ENCODE data around the gene P2RY6. TPM values are rescaled to one million over a fixed set of nuclear protein-coding genes. Genes with fewer than 3 reads are reported as not detected.

Gene P2RY6
- total and polyA plus RNA-seq, 10 of the 15 experiments (the other 5 are each of a cell fraction or from before 2014, with no cell fraction given): 0.05 to 0.90 (median 0.22) TPM; not detected in 4

GRCh38 chr11:73265278-73265810 is 6.8 kb upstream of the P2RY6 start:
- BruUV-seq (replicated peaks): no TSS peak
- 29% methylated on average over 3 of the region's 4 CpGs for WGBS (ENCODE audit: insufficient coverage, insufficient replicate concordance, low lambda C conversion rate, missing lambda C conversion rate)
- ChIA-PET RAD21 (ENCODE audit: unreplicated experiment) (no interaction called here), POLR2A (no interaction called here), SMC1A (ENCODE audit: uncharacterized antibody, unreplicated experiment) (no interaction called here), CTCF (interaction anchor here (0.9 to 1.9 kb wide), 3 partner anchors 21 to 71 kb away, joined by 3 to 7 read pairs (median 4); no protein-coding TSS in a partner anchor)
- Histone ChIP-seq H3K9me3 (replicated peaks; ENCODE audit: control insufficient read depth, insufficient read depth, low read length) (no peaks in the 10 kb centered on the region), H3K4me2 (ENCODE audit: control insufficient read depth, insufficient read depth) (no peak overlapping the region), H4K20me1 (ENCODE audit: control insufficient read depth, insufficient read depth) (no peaks in the 10 kb centered on the region), H3K9ac (ENCODE audit: control insufficient read depth, insufficient read depth, low read length) (no peak overlapping the region), H3K4me3 (no peak overlapping the region), H3K4me1 (ENCODE audit: control insufficient read depth, insufficient read depth, low read length) (peaks cover 11% of the 10 kb centered on the region), H3K27me3 (replicated peaks in 1 of 2; ENCODE audit: control insufficient read depth in 2 of 2, insufficient read depth in 2 of 2, low read length in 1 of 2) (peaks cover 0 to 2% of the 10 kb centered on the region in 2 experiments; a peak in 2 of 4 replicates), H3K79me2 (ENCODE audit: control insufficient read depth, insufficient read depth, low read length) (no peaks in the 10 kb centered on the region), H2AFZ (ENCODE audit: control insufficient read depth, low read depth, low read length) (no peak overlapping the region), H3K27ac (ENCODE audit: control insufficient read depth, insufficient read depth) (no peak overlapping the region), H3K36me3 (ENCODE audit: control insufficient read depth in 2 of 2, insufficient read depth in 2 of 2, low read length in 1 of 2) (no peaks in the 10 kb centered on the region)
- TF ChIP-seq EGR1 (IDR thresholded peaks at IDR 0.05; ENCODE audit: borderline replicate concordance in 1 of 2, low read depth in 2 of 2, low read length in 2 of 2) (no peak), HCFC1 (IDR thresholded peaks at IDR 0.05; ENCODE audit: low read length) (no peak), E2F4 (IDR thresholded peaks at IDR 0.05; ENCODE audit: low read depth, low read length) (no peak), YBX1 (IDR thresholded peaks at IDR 0.05) (no peak), SREBF1 (IDR thresholded peaks at IDR 0.05; ENCODE audit: low read length) (no peak), SMAD1 (IDR thresholded peaks at IDR 0.05; ENCODE audit: low read depth, partially characterized antibody) (no peak), SMAD5 (IDR thresholded peaks at IDR 0.05; ENCODE audit: low read depth) (no peak), NFXL1 (IDR thresholded peaks at IDR 0.05; ENCODE audit: borderline replicate concordance) (no peak), FOS (IDR thresholded peaks at IDR 0.05; ENCODE audit: borderline replicate concordance, extremely low read depth, insufficient read length) (no peak), ZBTB11 (CRISPR knock-in tag; IDR thresholded peaks at IDR 0.05) (no peak), STAT1 (conservative IDR thresholded peaks at IDR 0.05) (no peak), SP1 (IDR thresholded peaks at IDR 0.05; ENCODE audit: low read depth, low read length) (no peak), TARDBP (IDR thresholded peaks at IDR 0.05; ENCODE audit: borderline replicate concordance) (no peak), SRF (IDR thresholded peaks at IDR 0.05; ENCODE audit: low read depth in 2 of 2, low read length in 2 of 2) (no peak), ZNF592 (IDR thresholded peaks at IDR 0.05) (no peak)
- TF ChIP-seq, protein P1, sequence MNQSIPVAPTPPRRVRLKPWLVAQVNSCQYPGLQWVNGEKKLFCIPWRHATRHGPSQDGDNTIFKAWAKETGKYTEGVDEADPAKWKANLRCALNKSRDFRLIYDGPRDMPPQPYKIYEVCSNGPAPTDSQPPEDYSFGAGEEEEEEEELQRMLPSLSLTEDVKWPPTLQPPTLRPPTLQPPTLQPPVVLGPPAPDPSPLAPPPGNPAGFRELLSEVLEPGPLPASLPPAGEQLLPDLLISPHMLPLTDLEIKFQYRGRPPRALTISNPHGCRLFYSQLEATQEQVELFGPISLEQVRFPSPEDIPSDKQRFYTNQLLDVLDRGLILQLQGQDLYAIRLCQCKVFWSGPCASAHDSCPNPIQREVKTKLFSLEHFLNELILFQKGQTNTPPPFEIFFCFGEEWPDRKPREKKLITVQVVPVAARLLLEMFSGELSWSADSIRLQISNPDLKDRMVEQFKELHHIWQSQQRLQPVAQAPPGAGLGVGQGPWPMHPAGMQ (IDR thresholded peaks at IDR 0.05; ENCODE audit: borderline replicate concordance): no peak
- no peak for ATAC-seq
- in situ Hi-C loops (cut with MboI): no loop called here
- no peak for DNase-seq (ENCODE audit: low read depth, low spot score)
- no peak for FAIRE-seq
- intact Hi-C loops (cut with micrococcal nuclease; ENCODE audit: unreplicated experiment): no loop called here
